Loucy (cell line): ENCODE results near the gene GOSR1.

Experiments used
- EZH2phosphoT487 ChIP-seq: fragments of 200-600 bp; IDR thresholded peaks from 2 replicates; pipeline ENCODE4 v1.6.1; 2018; ENCODE audit warnings: antibody characterized with exemption, mild to moderate bottlenecking, moderate library complexity, borderline replicate concordance
- TF ChIP-seq, protein P1 (sequence below): fragments of 200-600 bp; sonication (generic); conservative IDR thresholded peaks from 2 replicates; pipeline ENCODE4 v1.5.1; 2014; ENCODE audit warnings: mild to moderate bottlenecking, antibody characterized with exemption, low read length

DNA sequence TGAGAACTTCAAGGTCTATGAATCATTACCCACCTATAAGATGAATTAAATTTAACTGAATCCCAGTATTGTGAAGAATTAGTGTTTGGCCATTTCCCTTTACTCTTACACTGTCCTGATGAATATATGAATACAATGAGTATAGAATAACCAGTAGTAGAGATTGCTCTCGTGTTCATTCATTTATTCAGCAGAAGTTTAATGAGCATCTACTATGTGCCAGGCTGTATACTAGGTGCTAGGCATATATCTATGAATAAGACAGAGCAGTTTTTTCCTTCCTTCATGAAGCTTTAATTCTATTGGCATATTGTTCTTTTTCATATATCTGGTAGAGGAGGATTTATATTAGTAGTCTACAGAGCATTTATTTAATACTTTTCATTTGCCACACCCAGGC lies 6.0 kb downstream of the GOSR1 start:
- TF ChIP-seq, protein P1, sequence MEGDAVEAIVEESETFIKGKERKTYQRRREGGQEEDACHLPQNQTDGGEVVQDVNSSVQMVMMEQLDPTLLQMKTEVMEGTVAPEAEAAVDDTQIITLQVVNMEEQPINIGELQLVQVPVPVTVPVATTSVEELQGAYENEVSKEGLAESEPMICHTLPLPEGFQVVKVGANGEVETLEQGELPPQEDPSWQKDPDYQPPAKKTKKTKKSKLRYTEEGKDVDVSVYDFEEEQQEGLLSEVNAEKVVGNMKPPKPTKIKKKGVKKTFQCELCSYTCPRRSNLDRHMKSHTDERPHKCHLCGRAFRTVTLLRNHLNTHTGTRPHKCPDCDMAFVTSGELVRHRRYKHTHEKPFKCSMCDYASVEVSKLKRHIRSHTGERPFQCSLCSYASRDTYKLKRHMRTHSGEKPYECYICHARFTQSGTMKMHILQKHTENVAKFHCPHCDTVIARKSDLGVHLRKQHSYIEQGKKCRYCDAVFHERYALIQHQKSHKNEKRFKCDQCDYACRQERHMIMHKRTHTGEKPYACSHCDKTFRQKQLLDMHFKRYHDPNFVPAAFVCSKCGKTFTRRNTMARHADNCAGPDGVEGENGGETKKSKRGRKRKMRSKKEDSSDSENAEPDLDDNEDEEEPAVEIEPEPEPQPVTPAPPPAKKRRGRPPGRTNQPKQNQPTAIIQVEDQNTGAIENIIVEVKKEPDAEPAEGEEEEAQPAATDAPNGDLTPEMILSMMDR = no peak
- TF ChIP-seq EZH2phosphoT487 = no peak
